Spleen (tissue), 7 donors: Measurements from ENCODE around the gene EFNA2.

Experiments used
- POLR2A ChIP-seq, 3 donors: fragments of 450-650 bp; IDR thresholded peaks; one replicate each; pipeline ENCODE4 v1.5.1; 2017; ENCODE audit warnings: antibody characterized with exemption in 3 of 3, mild to moderate bottlenecking in 1 of 3
- TF ChIP-seq, protein P1 (sequence below), 11 experiments: fragments of 200-600 bp in 7 of 11; fragments of 450-650 bp in 4 of 11; sonication (generic) in 4 of 11; IDR thresholded peaks in 8 of 11; conservative IDR thresholded peaks in 3 of 11; 1 replicate in 7 of 11; 2 replicates in 4 of 11; pipeline versions ENCODE4 v1.4.0 to v1.8.0; 2016 to 2021; ENCODE audit warnings: antibody characterized with exemption in 11 of 11, inconsistent platforms in 4 of 11, mild to moderate bottlenecking in 1 of 11
- donor health status: DM: no; HTN: no; CAD: no; lungs with moderate emphysema.
- donor health status: DM: no; HTN: no; CAD: no.
- donor health status: DM: no; HTN: no; CAD: no.

- TF ChIP-seq, protein P1, sequence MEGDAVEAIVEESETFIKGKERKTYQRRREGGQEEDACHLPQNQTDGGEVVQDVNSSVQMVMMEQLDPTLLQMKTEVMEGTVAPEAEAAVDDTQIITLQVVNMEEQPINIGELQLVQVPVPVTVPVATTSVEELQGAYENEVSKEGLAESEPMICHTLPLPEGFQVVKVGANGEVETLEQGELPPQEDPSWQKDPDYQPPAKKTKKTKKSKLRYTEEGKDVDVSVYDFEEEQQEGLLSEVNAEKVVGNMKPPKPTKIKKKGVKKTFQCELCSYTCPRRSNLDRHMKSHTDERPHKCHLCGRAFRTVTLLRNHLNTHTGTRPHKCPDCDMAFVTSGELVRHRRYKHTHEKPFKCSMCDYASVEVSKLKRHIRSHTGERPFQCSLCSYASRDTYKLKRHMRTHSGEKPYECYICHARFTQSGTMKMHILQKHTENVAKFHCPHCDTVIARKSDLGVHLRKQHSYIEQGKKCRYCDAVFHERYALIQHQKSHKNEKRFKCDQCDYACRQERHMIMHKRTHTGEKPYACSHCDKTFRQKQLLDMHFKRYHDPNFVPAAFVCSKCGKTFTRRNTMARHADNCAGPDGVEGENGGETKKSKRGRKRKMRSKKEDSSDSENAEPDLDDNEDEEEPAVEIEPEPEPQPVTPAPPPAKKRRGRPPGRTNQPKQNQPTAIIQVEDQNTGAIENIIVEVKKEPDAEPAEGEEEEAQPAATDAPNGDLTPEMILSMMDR (IDR thresholded peaks at IDR 0.05 in 8 of 11, conservative IDR thresholded peaks at IDR 0.05 in 3 of 11) = no peak
- no peak for TF ChIP-seq POLR2A (IDR thresholded peaks at IDR 0.05)
These were observed 30.8 kb downstream of the EFNA2 start for GRCh38 chr19:1316466-1316865.
